GM19463 (cell line): Measurements from ENCODE around the gene IGSF9B.

Experiments used
- ATAC-seq: cut with Tn5 transposase; IDR thresholded peaks from one replicate; pipeline ENCODE4 v1.9.1; 2021; ENCODE audit warnings: mild to moderate bottlenecking, moderate library complexity; ENCODE audit not compliant: unreplicated experiment

IGSF9B gene

DNA sequence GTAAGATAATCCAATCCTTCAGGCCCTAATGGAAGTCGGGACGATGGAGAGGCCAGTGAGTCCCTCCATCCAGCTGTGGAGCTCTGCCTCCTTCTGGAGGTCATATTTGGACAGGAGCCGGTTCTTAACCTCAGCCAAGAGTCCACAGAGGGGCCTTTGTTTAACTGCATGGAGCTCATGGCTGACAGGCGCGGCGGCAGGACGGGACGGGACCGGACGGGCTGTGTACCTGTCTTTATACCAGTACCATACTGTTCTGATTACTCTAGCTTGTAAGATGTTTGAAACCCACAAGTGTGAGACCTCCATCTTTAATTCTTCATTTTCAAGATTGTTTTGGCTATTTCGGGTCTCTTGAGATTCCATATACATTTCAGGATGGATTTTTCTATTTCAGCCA, 91.3 kb downstream of the IGSF9B start:
- ATAC-seq = no peak

DNA sequence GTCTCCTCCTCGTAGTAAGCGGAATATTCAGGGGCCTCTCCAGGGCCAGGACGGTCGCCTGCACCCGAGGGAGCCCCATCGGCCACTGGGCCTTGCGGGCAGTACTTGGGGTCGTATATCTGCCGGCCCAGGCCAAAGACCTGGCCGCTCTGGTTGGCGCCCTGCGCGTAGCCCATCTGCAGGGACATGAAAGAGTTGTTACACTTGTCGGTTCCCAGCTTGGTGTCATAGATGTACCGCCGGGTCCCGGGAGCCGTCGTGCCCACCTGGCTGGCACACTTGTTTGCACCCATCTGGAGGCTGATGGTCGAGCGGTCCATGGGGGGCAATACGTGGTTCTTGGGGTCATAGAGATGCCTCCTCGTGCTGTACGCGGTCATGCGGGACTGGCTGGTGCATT, 92.0 kb downstream of the IGSF9B start:
- no peak for ATAC-seq

GRCh38 chr11:133860151-133860550, 96.6 kb downstream of the IGSF9B start:
- no peak for ATAC-seq
